ENCODE results near the gene JAK1. TPM values are rescaled to one million over a fixed set of nuclear protein-coding genes. Genes with fewer than 3 reads are reported as not detected.
"Not testable (repeated sequence)": the region's sequence is repeated elsewhere in the genome, so short reads cannot be mapped to it uniquely, and the experiment has no call there.

The JAK1 gene
- total RNA-seq, 1 donor from 2014 or later = 80.7 TPM

DNA sequence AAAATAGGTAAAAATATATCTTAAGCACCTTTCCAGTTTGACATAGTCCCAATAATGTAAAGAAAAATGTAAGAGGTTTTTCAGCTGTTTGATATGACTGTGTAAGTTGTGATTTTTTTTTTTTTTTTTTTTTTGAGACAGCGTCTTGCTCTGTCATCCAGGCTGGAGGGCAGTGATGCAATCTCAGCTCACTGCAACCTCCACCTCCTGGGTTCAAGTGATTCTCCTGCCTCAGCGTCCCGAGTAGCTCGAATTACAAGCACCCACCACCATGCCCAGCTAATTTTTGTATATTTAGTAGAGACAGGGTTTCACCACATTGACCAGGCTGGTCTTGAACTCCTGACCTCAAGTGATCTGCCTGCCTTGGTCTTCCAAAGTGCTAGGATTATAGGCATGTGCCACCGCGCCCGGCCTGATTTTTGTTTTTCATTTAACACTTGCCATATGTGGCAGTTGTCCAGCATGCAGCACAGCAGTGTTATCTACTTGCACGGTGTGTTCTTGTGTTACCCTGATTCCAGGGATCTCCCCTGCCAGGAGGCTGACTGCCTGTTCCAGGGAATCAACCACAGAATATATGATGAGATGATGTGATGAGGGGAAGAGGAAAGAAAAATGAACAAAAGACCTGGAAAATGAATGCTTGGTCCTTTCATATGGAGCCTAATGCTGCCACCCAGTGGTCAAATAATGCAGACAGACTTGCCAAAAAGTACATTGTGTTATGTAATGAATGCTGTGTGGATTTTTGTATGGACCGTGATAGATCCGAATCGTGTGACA, 142.5 kb downstream of the JAK1 start:
- Mint-ChIP-seq H3K27ac (ENCODE audit: unreplicated experiment) (peak overlapping the region; percentile 75), H3K9me3 (ENCODE audit: unreplicated experiment) (no peaks in the 10 kb centered on the region), H3K4me1 (ENCODE audit: low read depth, unreplicated experiment) (peaks cover 9% of the 10 kb centered on the region), H3K36me3 (ENCODE audit: low read depth, unreplicated experiment) (peaks cover 2% of the 10 kb centered on the region), H3K27me3 (ENCODE audit: low read depth, unreplicated experiment) (no peaks in the 10 kb centered on the region), H3K4me3 (ENCODE audit: unreplicated experiment) (no peak overlapping the region)
- H3K79me2 ChIP-seq (ENCODE audit: insufficient read depth, low read length) = no peaks in the 10 kb centered on the region
- H3K27ac ChIP-seq (ENCODE audit: low read depth, low read length) = no peak overlapping the region
- no peaks in the 10 kb centered on the region for H3K4me1 ChIP-seq (ENCODE audit: insufficient read depth, low read length)
- DNase-seq (ENCODE audit: low read depth) (peak; percentile 54), FAIRE-seq (peak; percentile 98)
- H3K27me3 ChIP-seq (ENCODE audit: insufficient read depth, low read length) = no peaks in the 10 kb centered on the region
- H3K36me3 ChIP-seq (ENCODE audit: insufficient read depth, low read length) = no peaks in the 10 kb centered on the region
- no peak overlapping the region for H3K4me3 ChIP-seq (ENCODE audit: insufficient read depth, low read depth, low read length)
- no peak overlapping the region for H2AFZ ChIP-seq (ENCODE audit: low read depth, low read length)
- TF ChIP-seq, protein P1, sequence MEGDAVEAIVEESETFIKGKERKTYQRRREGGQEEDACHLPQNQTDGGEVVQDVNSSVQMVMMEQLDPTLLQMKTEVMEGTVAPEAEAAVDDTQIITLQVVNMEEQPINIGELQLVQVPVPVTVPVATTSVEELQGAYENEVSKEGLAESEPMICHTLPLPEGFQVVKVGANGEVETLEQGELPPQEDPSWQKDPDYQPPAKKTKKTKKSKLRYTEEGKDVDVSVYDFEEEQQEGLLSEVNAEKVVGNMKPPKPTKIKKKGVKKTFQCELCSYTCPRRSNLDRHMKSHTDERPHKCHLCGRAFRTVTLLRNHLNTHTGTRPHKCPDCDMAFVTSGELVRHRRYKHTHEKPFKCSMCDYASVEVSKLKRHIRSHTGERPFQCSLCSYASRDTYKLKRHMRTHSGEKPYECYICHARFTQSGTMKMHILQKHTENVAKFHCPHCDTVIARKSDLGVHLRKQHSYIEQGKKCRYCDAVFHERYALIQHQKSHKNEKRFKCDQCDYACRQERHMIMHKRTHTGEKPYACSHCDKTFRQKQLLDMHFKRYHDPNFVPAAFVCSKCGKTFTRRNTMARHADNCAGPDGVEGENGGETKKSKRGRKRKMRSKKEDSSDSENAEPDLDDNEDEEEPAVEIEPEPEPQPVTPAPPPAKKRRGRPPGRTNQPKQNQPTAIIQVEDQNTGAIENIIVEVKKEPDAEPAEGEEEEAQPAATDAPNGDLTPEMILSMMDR (IDR thresholded peaks at IDR 0.05; ENCODE audit: insufficient read depth, low read depth, low read length) = peak; percentile 91
- no peak for TF ChIP-seq EZH2 (IDR thresholded peaks at IDR 0.05; ENCODE audit: insufficient read depth, low read length)
- no peaks in the 10 kb centered on the region for H3K9me3 ChIP-seq (ENCODE audit: insufficient read depth, low read depth, low read length)
- H3K4me2 ChIP-seq (ENCODE audit: low read length) = peak overlapping the region; percentile 30
- no peaks in the 10 kb centered on the region for H4K20me1 ChIP-seq (ENCODE audit: insufficient read depth, low read length)
- H3K9ac ChIP-seq (ENCODE audit: low read length) = no peak overlapping the region

DNA sequence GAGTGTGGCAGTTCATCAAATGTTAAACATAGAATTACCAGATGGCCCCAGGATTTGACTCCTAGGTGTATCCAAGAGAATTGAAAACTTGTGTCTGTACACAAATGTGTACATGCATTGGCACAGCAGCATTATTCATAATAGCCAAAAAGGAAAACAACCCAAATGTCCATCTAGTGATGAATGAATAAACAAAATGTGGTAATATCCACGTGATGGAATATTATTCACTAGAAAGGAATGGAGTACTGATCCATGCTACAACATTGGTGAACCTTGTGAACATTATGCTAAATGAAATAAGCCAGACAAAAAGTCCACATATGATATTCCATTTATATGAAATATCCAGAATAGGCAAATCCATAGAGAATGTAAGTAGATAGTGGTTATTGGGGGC, 143.7 kb downstream of the JAK1 start:
- no peaks in the 10 kb centered on the region for H3K27me3 Mint-ChIP-seq (ENCODE audit: low read depth, unreplicated experiment)
- DNase-seq (ENCODE audit: low read depth) = peak; percentile 28
- Histone ChIP-seq H3K36me3 (ENCODE audit: insufficient read depth, low read length) (no peaks in the 10 kb centered on the region), H3K4me2 (ENCODE audit: low read length) (no peak overlapping the region), H2AFZ (ENCODE audit: low read depth, low read length) (no peak overlapping the region), H3K79me2 (ENCODE audit: insufficient read depth, low read length) (no peaks in the 10 kb centered on the region), H3K4me3 (ENCODE audit: insufficient read depth, low read depth, low read length) (no peak overlapping the region), H3K27ac (ENCODE audit: low read depth, low read length) (no peak overlapping the region), H3K9me3 (ENCODE audit: insufficient read depth, low read depth, low read length) (no peaks in the 10 kb centered on the region), H3K27me3 (ENCODE audit: insufficient read depth, low read length) (no peaks in the 10 kb centered on the region), H3K4me1 (ENCODE audit: insufficient read depth, low read length) (no peaks in the 10 kb centered on the region), H3K9ac (ENCODE audit: low read length) (no peak overlapping the region), H4K20me1 (ENCODE audit: insufficient read depth, low read length) (no peaks in the 10 kb centered on the region)
- peak overlapping the region; percentile 21 for H3K4me3 Mint-ChIP-seq (ENCODE audit: unreplicated experiment)
- peaks cover 6% of the 10 kb centered on the region for H3K36me3 Mint-ChIP-seq (ENCODE audit: low read depth, unreplicated experiment)
- no peak overlapping the region for H3K27ac Mint-ChIP-seq (ENCODE audit: unreplicated experiment)
- H3K9me3 Mint-ChIP-seq (ENCODE audit: unreplicated experiment) = no peaks in the 10 kb centered on the region
- no peak for FAIRE-seq
- TF ChIP-seq EZH2 (IDR thresholded peaks at IDR 0.05; ENCODE audit: insufficient read depth, low read length) = no peak
- TF ChIP-seq, protein P1 (IDR thresholded peaks at IDR 0.05; ENCODE audit: insufficient read depth, low read depth, low read length) = no peak
- H3K4me1 Mint-ChIP-seq (ENCODE audit: low read depth, unreplicated experiment) = peaks cover 3% of the 10 kb centered on the region

DNA sequence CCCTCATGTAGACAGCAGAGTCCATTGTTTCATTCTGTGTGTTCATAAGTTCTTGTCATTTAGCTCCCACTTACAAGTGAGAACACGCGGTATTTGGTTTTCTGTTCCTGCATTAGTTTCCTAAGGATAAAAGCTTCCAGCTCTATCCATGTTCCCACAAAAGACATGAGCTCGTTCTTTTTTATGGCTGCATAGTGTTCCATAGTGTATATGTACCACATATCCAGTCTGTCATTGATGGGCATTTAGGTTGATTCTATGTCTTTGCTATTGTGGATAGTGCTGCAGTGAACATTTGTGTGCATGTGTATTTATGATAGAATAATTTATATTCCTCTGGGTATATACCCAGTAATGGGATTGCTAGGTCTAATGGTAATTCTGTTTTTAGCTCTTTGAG, 145.8 kb downstream of the JAK1 start:
- not testable (repeated sequence) for H3K27me3 Mint-ChIP-seq (ENCODE audit: low read depth, unreplicated experiment)

DNA sequence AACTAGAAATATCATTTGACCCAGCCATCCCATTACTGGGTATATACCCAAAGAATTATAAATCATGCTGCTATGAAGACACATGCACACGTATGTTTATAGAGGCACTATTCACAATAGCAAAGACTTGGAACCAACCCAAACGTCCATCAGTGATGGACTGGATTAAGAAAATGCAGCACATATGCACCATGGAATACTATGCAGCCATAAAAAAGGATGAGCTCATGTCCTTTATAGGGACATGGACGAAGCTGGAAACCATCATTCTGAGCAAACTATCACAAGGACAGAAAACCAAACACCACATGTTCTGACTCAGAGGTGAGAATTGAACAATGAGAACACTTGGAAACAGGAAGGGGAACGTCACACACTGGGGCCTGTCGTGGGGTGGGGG, 149.0 kb downstream of the JAK1 start:
- not testable (repeated sequence) for H3K4me3 Mint-ChIP-seq (ENCODE audit: unreplicated experiment); H3K27me3 Mint-ChIP-seq (ENCODE audit: low read depth, unreplicated experiment); H3K27ac ChIP-seq (ENCODE audit: low read depth, low read length); FAIRE-seq; H2AFZ ChIP-seq (ENCODE audit: low read depth, low read length); H3K9me3 Mint-ChIP-seq (ENCODE audit: unreplicated experiment); H4K20me1 ChIP-seq (ENCODE audit: insufficient read depth, low read length); H3K79me2 ChIP-seq (ENCODE audit: insufficient read depth, low read length); H3K27ac Mint-ChIP-seq (ENCODE audit: unreplicated experiment); H3K4me1 ChIP-seq (ENCODE audit: insufficient read depth, low read length); H3K27me3 ChIP-seq (ENCODE audit: insufficient read depth, low read length); DNase-seq (ENCODE audit: low read depth); H3K4me3 ChIP-seq (ENCODE audit: insufficient read depth, low read depth, low read length); H3K9ac ChIP-seq (ENCODE audit: low read length); H3K4me1 Mint-ChIP-seq (ENCODE audit: low read depth, unreplicated experiment); H3K36me3 ChIP-seq (ENCODE audit: insufficient read depth, low read length); H3K9me3 ChIP-seq (ENCODE audit: insufficient read depth, low read depth, low read length); H3K4me2 ChIP-seq (ENCODE audit: low read length)
- H3K36me3 Mint-ChIP-seq (ENCODE audit: low read depth, unreplicated experiment) = peaks cover 11% of the 10 kb centered on the region

More for the DNA sequence above, 145.8 kb downstream of the JAK1 start:
- H3K4me1 ChIP-seq (ENCODE audit: insufficient read depth, low read length); H3K4me1 Mint-ChIP-seq (ENCODE audit: low read depth, unreplicated experiment); H3K27me3 ChIP-seq (ENCODE audit: insufficient read depth, low read length); H3K4me2 ChIP-seq (ENCODE audit: low read length); FAIRE-seq; H3K79me2 ChIP-seq (ENCODE audit: insufficient read depth, low read length); H3K4me3 ChIP-seq (ENCODE audit: insufficient read depth, low read depth, low read length); H3K9ac ChIP-seq (ENCODE audit: low read length); H3K9me3 ChIP-seq (ENCODE audit: insufficient read depth, low read depth, low read length); H3K4me3 Mint-ChIP-seq (ENCODE audit: unreplicated experiment); H3K36me3 ChIP-seq (ENCODE audit: insufficient read depth, low read length); H4K20me1 ChIP-seq (ENCODE audit: insufficient read depth, low read length); H2AFZ ChIP-seq (ENCODE audit: low read depth, low read length); H3K27ac Mint-ChIP-seq (ENCODE audit: unreplicated experiment); H3K9me3 Mint-ChIP-seq (ENCODE audit: unreplicated experiment); DNase-seq (ENCODE audit: low read depth); H3K27ac ChIP-seq (ENCODE audit: low read depth, low read length): not testable (repeated sequence)
- H3K36me3 Mint-ChIP-seq (ENCODE audit: low read depth, unreplicated experiment) = peaks cover 11% of the 10 kb centered on the region
